Measurements from ENCODE around the gene PRR5. TPM values are rescaled to one million over a fixed set of nuclear protein-coding genes. Genes with fewer than 3 reads are reported as not detected.
"Not testable (repeated sequence)": the region's sequence is repeated elsewhere in the genome, so short reads cannot be mapped to it uniquely, and the experiment has no call there.

Gene PRR5
- total RNA-seq, 4 donors from 2014 or later, result 0.29 to 20.0 (median 10.8) TPM

DNA sequence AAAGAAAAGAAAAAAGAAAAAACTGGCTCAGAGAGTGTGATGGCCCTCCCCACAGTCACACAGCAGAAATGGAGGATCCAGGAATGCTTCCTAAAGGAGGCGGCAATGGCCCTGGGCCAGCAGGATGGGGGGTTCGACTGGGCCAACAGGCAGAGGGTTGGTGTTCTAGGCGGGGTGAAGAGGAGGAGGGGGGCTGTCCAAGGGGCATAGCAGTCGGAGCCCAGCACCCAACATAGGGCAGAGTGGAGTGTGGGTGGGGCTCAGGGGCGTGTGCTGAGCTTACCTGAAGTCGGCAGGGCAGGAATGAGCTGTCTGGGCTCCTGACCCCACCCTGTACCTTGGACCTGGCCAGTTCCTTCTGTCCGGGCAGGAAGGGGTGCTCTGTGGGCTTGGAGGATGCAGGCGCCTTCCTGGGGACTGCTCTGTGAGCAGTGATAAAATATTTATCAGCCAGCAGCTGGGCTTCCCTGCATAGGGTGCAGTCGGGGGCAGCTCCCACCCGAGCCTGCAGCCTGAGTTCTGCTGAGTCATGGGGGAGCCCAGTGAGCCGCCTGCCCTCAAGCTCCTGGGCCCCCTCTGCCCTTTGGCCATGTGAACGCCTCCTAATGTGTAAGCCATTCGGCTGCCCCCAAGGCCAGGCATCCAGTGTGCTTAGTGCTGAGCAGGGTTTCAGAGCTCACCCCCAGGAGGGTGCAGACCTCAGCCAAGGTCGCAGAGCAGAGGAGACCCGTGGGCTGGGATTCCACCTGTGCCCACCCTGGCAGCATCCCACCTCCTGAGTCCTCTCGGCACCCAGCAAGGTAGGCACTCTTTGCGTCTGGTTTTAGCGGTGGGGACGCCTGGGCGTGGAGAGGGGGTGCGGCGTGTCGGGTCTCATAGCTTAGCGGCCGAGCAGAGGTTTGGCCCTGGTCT lies 25.3 kb upstream of the PRR5 start:
- H3K9me3 ChIP-seq, result no peaks in the 10 kb centered on the region
- no peaks in the 10 kb centered on the region for H3K36me3 ChIP-seq
- H3K27me3 ChIP-seq, result no peaks in the 10 kb centered on the region
- H3K27ac ChIP-seq, result no peak overlapping the region
- H3K4me3 ChIP-seq, result no peak overlapping the region
- no peak for DNase-seq
- no peaks in the 10 kb centered on the region for H3K4me1 ChIP-seq
- TF ChIP-seq, protein P1, sequence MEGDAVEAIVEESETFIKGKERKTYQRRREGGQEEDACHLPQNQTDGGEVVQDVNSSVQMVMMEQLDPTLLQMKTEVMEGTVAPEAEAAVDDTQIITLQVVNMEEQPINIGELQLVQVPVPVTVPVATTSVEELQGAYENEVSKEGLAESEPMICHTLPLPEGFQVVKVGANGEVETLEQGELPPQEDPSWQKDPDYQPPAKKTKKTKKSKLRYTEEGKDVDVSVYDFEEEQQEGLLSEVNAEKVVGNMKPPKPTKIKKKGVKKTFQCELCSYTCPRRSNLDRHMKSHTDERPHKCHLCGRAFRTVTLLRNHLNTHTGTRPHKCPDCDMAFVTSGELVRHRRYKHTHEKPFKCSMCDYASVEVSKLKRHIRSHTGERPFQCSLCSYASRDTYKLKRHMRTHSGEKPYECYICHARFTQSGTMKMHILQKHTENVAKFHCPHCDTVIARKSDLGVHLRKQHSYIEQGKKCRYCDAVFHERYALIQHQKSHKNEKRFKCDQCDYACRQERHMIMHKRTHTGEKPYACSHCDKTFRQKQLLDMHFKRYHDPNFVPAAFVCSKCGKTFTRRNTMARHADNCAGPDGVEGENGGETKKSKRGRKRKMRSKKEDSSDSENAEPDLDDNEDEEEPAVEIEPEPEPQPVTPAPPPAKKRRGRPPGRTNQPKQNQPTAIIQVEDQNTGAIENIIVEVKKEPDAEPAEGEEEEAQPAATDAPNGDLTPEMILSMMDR (IDR thresholded peaks at IDR 0.05), result no peak
- TF ChIP-seq POLR2A (IDR thresholded peaks at IDR 0.05), result no peak
- intact Hi-C loops (cut with DNase I; ENCODE audit: low total_unique reads), result no loop called here

DNA sequence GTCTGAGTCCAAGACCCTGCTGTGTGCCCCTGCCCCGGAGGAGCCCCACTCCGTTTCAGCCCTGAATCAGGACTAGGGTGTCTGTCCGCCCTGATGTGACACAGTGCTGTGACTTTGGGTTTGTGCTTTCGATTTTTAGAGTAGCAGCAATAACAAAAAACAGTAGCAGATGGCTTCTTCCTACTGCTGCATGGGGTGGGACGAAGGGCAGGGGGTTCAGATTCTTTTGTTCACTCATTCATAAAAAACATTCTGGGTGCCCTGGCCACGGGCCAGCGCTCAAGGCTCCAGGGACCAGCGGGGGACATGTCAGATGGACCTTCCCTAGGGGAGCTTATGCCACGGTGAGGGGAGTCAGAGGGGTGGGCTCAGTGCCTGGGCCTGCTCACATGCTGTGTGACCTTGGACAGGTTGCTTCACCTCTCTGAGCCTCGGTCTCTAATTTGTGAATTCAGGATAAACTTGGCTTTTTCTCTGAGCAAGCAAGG lies 24.6 kb upstream of the PRR5 start:
- DNase-seq, result no peak
- H3K4me1 ChIP-seq, result no peaks in the 10 kb centered on the region
- no peaks in the 10 kb centered on the region for H3K36me3 ChIP-seq
- H3K27me3 ChIP-seq, result no peaks in the 10 kb centered on the region
- H3K9me3 ChIP-seq, result no peaks in the 10 kb centered on the region
- TF ChIP-seq, protein P1 (IDR thresholded peaks at IDR 0.05), result no peak
- TF ChIP-seq POLR2A (IDR thresholded peaks at IDR 0.05), result no peak
- no peak overlapping the region for H3K4me3 ChIP-seq
- no peak overlapping the region for H3K27ac ChIP-seq
- intact Hi-C loops (cut with DNase I; ENCODE audit: low total_unique reads), result no loop called here

DNA sequence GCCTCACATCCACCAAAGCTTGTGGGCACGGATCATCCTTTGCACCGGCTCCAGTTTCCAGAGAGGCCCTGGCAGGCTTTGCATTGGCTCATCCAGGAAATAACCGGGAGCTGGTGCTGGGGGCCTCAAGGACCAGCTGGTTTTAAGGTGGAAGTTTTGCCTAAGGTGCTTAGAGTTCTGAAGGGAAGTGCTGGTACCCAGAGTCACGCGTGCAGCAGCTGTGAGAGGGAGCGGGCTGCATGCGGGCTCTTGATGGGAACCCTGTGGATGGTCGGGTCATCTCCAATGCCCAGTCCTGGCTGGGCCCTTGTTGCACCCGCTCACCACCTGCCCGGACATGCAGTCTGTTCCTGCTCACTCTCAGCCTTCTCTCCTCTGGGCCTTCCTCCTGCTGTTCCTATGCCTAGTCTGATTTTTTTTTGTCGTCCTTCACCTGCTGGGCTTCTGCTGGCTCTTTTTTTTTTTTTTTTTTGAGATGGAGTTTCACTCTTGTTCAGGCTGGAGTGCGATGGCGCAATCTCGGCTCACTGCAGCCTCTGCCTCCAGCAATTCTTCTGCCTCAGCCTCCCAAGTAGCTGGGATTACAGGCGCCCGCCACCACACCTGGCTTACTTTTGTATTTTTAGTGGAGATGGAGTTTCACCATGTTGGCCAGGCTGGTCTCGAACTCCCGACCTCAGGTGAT lies 24.0 kb upstream of the PRR5 start:
- no peak overlapping the region for H3K4me3 ChIP-seq
- H3K9me3 ChIP-seq, result no peaks in the 10 kb centered on the region
- no peak overlapping the region for H3K27ac ChIP-seq
- no peaks in the 10 kb centered on the region for H3K36me3 ChIP-seq
- intact Hi-C loops (cut with DNase I; ENCODE audit: low total_unique reads), result no loop called here
- H3K27me3 ChIP-seq, result no peaks in the 10 kb centered on the region
- no peak for DNase-seq
- no peak for TF ChIP-seq POLR2A (IDR thresholded peaks at IDR 0.05)
- TF ChIP-seq, protein P1 (IDR thresholded peaks at IDR 0.05), result no peak
- H3K4me1 ChIP-seq, result no peaks in the 10 kb centered on the region

DNA sequence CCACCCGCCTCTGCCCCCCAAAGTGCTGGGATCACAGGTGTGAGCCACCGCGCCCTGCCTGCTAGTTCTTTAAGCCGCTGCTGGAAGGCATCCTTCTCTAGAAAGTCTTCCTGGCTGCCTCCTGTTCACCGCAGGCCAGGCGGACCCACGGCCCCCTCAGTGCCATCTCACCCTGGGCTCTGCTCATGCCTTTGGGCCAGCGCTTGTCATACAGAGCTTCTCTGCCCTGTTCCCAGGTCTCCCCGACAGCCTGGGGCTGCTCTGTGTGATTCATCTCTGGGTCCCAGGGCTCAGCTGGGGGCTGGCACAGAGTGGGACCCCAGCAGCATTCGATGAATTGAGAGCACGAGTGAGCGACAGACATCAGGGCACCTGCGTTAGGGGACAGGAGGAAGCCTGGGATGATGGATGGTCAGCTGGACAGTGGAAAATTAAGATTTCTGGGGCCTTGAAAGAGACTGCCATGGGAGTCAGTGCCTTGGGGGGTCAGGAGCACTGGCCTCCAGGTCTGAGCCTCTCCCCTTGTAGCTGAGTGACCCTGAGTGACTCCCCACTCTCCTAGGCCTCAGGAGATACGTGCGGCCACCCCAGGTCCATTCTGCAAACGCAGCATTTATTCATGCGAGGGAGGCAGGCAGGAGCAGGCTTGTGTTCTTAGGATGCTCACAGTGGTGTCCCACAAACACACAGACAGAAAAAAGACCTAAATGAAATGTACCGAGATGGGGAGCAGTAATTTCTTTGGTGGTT lies 23.3 kb upstream of the PRR5 start:
- no peak for DNase-seq
- Histone ChIP-seq H3K27me3 (no peaks in the 10 kb centered on the region), H3K36me3 (no peaks in the 10 kb centered on the region), H3K4me1 (no peaks in the 10 kb centered on the region), H3K9me3 (no peaks in the 10 kb centered on the region), H3K4me3 (no peak overlapping the region), H3K27ac (no peak overlapping the region)
- TF ChIP-seq POLR2A (IDR thresholded peaks at IDR 0.05), result no peak
- TF ChIP-seq, protein P1 (IDR thresholded peaks at IDR 0.05), result no peak
- intact Hi-C loops (cut with DNase I; ENCODE audit: low total_unique reads), result no loop called here

DNA sequence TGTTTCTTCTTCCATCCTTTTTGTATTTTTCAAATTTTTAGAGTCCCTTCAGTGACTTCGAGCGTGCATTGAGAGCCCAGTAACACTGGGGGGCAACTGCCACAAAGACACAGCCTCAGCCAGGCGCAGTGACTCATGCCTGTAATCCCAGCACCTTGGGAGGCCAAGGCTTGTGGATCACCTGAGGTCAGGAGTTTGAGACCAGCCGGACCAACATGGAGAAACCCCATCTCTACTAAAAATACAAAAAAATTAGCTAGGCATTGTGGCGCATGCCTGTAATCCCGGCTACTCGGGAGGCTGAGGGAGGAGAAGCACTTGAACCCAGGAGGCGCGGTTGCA lies 22.7 kb upstream of the PRR5 start:
- H3K27me3 ChIP-seq; H3K4me1 ChIP-seq; H3K36me3 ChIP-seq; H3K4me3 ChIP-seq; intact Hi-C loops (cut with DNase I; ENCODE audit: low total_unique reads); H3K27ac ChIP-seq; H3K9me3 ChIP-seq; DNase-seq: not testable (repeated sequence)
